Measurements from ENCODE around the gene RAB8B.

RAB8B gene

DNA sequence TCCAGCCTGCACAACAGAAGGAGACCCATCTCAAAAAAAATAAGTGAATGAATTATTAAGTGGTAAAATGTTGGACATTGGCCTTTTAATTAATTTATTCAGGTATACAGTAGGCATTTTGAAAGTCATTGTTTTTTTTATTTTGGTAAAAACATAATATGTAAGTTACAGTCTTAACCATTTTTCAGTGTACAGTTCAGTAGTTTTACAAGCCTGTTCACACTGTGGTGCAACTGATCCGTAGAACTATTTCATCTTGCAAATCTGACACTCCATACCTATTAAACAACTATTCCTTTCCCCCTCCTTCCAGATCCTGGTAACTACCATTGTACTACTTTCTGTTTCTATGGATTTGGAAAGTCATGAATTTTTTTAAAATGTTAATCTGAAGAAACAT, 51.9 kb downstream of the RAB8B start:
- no peak overlapping the region for H3K4me3 ChIP-seq (ENCODE audit: low read length)
- DNase-seq (ENCODE audit: low read depth) = no peak
- TF ChIP-seq, protein P1, sequence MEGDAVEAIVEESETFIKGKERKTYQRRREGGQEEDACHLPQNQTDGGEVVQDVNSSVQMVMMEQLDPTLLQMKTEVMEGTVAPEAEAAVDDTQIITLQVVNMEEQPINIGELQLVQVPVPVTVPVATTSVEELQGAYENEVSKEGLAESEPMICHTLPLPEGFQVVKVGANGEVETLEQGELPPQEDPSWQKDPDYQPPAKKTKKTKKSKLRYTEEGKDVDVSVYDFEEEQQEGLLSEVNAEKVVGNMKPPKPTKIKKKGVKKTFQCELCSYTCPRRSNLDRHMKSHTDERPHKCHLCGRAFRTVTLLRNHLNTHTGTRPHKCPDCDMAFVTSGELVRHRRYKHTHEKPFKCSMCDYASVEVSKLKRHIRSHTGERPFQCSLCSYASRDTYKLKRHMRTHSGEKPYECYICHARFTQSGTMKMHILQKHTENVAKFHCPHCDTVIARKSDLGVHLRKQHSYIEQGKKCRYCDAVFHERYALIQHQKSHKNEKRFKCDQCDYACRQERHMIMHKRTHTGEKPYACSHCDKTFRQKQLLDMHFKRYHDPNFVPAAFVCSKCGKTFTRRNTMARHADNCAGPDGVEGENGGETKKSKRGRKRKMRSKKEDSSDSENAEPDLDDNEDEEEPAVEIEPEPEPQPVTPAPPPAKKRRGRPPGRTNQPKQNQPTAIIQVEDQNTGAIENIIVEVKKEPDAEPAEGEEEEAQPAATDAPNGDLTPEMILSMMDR (IDR thresholded peaks at IDR 0.05; ENCODE audit: insufficient read depth, low read depth, low read length, missing control alignments) = no peak

DNA sequence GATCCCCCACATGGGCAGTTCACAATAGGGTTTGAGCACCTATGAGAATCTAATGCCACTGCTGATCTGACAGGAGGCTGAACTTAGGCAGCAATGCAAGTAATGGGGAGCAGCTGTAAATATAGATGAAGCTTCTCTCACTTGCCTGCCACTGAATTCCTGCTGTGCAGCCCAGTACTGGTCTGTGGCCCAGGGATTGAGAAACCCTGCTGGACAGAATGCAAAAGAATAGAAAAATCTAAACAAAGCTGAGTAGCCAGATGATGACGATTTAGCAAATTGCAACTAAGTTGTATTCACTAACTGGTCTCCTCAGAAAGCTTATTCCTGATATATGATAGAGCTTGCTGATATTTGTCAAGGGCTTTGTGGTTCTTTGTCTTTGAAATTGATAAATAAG, 53.7 kb downstream of the RAB8B start:
- no peak for DNase-seq (ENCODE audit: low read depth)
- no peak overlapping the region for H3K4me3 ChIP-seq (ENCODE audit: low read length)
- TF ChIP-seq, protein P1 (IDR thresholded peaks at IDR 0.05; ENCODE audit: insufficient read depth, low read depth, low read length, missing control alignments) = no peak

DNA sequence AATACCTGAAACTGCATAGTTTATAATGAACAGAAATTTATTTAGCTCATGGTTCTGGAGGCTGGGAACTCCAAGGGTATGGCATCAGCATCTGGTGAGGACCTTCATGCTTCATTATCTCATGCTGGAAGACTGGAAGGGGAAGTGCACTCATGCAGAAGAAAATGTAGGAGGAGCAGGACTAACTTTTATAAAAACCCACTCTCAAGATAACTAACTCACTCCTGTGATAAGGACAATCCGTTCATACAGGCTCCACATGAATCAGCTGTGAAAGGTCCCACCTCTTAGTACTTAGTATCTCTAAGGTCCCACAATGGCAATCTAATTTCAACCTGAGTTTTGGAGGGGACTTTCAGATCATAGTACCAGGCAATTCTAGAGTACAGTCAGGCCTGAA, 54.4 kb downstream of the RAB8B start:
- TF ChIP-seq, protein P1 (IDR thresholded peaks at IDR 0.05; ENCODE audit: insufficient read depth, low read depth, low read length, missing control alignments) = no peak
- no peak overlapping the region for H3K4me3 ChIP-seq (ENCODE audit: low read length)
- no peak for DNase-seq (ENCODE audit: low read depth)

- TF ChIP-seq, protein P1 (IDR thresholded peaks at IDR 0.05; ENCODE audit: insufficient read depth, low read depth, low read length, missing control alignments) = no peak
- peak; percentile 77 for DNase-seq (ENCODE audit: low read depth)
- H3K4me3 ChIP-seq (ENCODE audit: low read length) = no peak overlapping the region
Observed at GRCh38 chr15:63244399-63244798, 55.0 kb downstream of the RAB8B start.

- no peak overlapping the region for H3K4me3 ChIP-seq (ENCODE audit: low read length)
- TF ChIP-seq, protein P1 (IDR thresholded peaks at IDR 0.05; ENCODE audit: insufficient read depth, low read depth, low read length, missing control alignments) = no peak
- DNase-seq (ENCODE audit: low read depth) = no peak
Observed at GRCh38 chr15:63244976-63245645, 55.7 kb downstream of the RAB8B start.

DNA sequence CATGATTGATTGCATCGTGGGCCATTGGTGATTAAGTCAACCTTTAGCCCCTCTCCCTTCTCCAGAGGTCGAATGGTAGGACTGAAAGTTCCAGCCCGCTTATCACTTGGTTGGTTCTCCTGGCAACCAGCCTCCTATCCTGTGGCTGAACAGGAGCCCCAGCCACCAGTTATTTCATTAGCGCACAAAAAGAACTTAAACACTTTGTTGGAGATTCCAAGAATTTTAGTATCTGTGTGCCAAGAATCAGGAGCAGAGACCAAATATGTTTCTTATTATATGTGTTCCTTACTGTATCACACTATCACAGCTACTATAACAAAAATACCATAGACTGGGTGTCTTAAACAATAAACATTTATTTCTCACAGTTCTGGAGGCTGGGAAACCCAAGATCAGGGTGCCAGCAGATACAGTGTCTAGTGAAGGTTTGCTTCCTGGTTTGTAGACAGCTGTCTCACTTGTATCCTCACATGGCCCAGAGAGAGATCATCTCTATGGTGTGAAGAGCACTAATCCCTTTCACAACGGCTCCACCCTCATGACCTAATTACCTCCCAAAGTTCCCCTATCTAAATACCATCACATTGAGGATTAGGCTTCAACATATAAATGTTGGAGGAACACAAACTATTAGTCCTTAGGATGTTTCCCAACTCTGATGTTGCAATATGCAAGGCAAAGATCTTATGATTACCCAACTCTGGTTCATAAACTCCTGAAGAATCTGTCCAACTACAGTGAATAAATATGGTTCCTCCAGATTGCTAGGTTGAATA, 57.5 kb downstream of the RAB8B start:
- H3K4me3 ChIP-seq (ENCODE audit: low read length) = no peak overlapping the region
- DNase-seq (ENCODE audit: low read depth) = peak; percentile 97
- TF ChIP-seq, protein P1 (IDR thresholded peaks at IDR 0.05; ENCODE audit: insufficient read depth, low read depth, low read length, missing control alignments) = no peak

Data from epithelial cell of esophagus (primary cell).